ENCODE results near the gene UQCC5. TPM values are rescaled to one million over a fixed set of nuclear protein-coding genes. Genes with fewer than 3 reads are reported as not detected.

Gene UQCC5
- total RNA-seq, 1 experiment from 2014 or later, result 10.3 TPM

- POLR2A ChIA-PET (ENCODE audit: low non-redundant PET), result no interaction called here
- intact Hi-C loops (cut with micrococcal nuclease; ENCODE audit: unreplicated experiment), result no loop called here
Measured at GRCh38 chr3:52537165-52537620, 788 bp downstream of the UQCC5 start.

GRCh38 chr3:52537726-52538421 is 1.5 kb downstream of the UQCC5 start:
- ChIA-PET POLR2A (ENCODE audit: low non-redundant PET) (no interaction called here), CTCF (no interaction called here)
- DNase-seq (ENCODE audit: low spot score), result no peak
- no peaks in the 10 kb centered on the region for H3K9me3 ChIP-seq (ENCODE audit: low read depth, low read length, poor library complexity, severe bottlenecking)
- H3K27ac ChIP-seq (ENCODE audit: low read depth, low read length, poor library complexity, severe bottlenecking), result no peak overlapping the region
- TF ChIP-seq EZH2 (IDR thresholded peaks at IDR 0.05; ENCODE audit: borderline replicate concordance, low read depth, low read length, poor library complexity, severe bottlenecking) (no peak), CTCF (conservative IDR thresholded peaks at IDR 0.05; ENCODE audit: low read depth, low read length) (no peak)
- intact Hi-C loops (cut with micrococcal nuclease; ENCODE audit: unreplicated experiment), result no loop called here
- H3K4me1 ChIP-seq (ENCODE audit: insufficient read depth, low read length, poor library complexity, severe bottlenecking), result no peaks in the 10 kb centered on the region
- no peaks in the 10 kb centered on the region for H3K27me3 ChIP-seq (replicated peaks; ENCODE audit: insufficient read depth, low read depth, low read length, poor library complexity)
- no TSS peak for BruUV-seq (replicated peaks)
- H3K36me3 ChIP-seq (ENCODE audit: insufficient read depth, low read length, poor library complexity, severe bottlenecking), result peaks cover 3% of the 10 kb centered on the region
- H3K4me3 ChIP-seq (ENCODE audit: low read depth, low read length, poor library complexity, severe bottlenecking), result peak overlapping the region; percentile 78

More at GRCh38 chr3:52537165-52537620, 788 bp downstream of the UQCC5 start:
- H3K4me3 ChIP-seq (ENCODE audit: low read depth, low read length, poor library complexity, severe bottlenecking), result peak overlapping the region; percentile 78
- no peaks in the 10 kb centered on the region for H3K27me3 ChIP-seq (replicated peaks; ENCODE audit: insufficient read depth, low read depth, low read length, poor library complexity)
- DNase-seq (ENCODE audit: low spot score), result no peak
- TF ChIP-seq CTCF (conservative IDR thresholded peaks at IDR 0.05; ENCODE audit: low read depth, low read length) (no peak), EZH2 (IDR thresholded peaks at IDR 0.05; ENCODE audit: borderline replicate concordance, low read depth, low read length, poor library complexity, severe bottlenecking) (no peak)
- H3K27ac ChIP-seq (ENCODE audit: low read depth, low read length, poor library complexity, severe bottlenecking), result peak overlapping the region; percentile 79
- H3K9me3 ChIP-seq (ENCODE audit: low read depth, low read length, poor library complexity, severe bottlenecking), result no peaks in the 10 kb centered on the region
- H3K36me3 ChIP-seq (ENCODE audit: insufficient read depth, low read length, poor library complexity, severe bottlenecking), result peaks cover 3% of the 10 kb centered on the region
- CTCF ChIA-PET, result no interaction called here
- BruUV-seq (replicated peaks), result TSS peak; percentile 57
- no peaks in the 10 kb centered on the region for H3K4me1 ChIP-seq (ENCODE audit: insufficient read depth, low read length, poor library complexity, severe bottlenecking)

GRCh38 chr3:52539010-52539653 is 2.7 kb downstream of the UQCC5 start:
- Histone ChIP-seq H3K27me3 (replicated peaks; ENCODE audit: insufficient read depth, low read depth, low read length, poor library complexity) (no peaks in the 10 kb centered on the region), H3K9me3 (ENCODE audit: low read depth, low read length, poor library complexity, severe bottlenecking) (no peaks in the 10 kb centered on the region), H3K4me1 (ENCODE audit: insufficient read depth, low read length, poor library complexity, severe bottlenecking) (no peaks in the 10 kb centered on the region), H3K27ac (ENCODE audit: low read depth, low read length, poor library complexity, severe bottlenecking) (no peak overlapping the region), H3K4me3 (ENCODE audit: low read depth, low read length, poor library complexity, severe bottlenecking) (no peak overlapping the region), H3K36me3 (ENCODE audit: insufficient read depth, low read length, poor library complexity, severe bottlenecking) (peaks cover 3% of the 10 kb centered on the region)
- TF ChIP-seq CTCF (conservative IDR thresholded peaks at IDR 0.05; ENCODE audit: low read depth, low read length) (no peak), EZH2 (IDR thresholded peaks at IDR 0.05; ENCODE audit: borderline replicate concordance, low read depth, low read length, poor library complexity, severe bottlenecking) (no peak)
- DNase-seq (ENCODE audit: low spot score), result no peak
- intact Hi-C loops (cut with micrococcal nuclease; ENCODE audit: unreplicated experiment), result no loop called here
- ChIA-PET CTCF (no interaction called here), POLR2A (ENCODE audit: low non-redundant PET) (no interaction called here)
- no TSS peak for BruUV-seq (replicated peaks)

Data from A673 (cell line).